Fibroblast of lung (primary cell): ENCODE data around the gene ATP10B. TPM values are rescaled to one million over a fixed set of nuclear protein-coding genes. Genes with fewer than 3 reads are reported as not detected.

Experiments
- DNase-seq, 2 donors: peaks; one replicate each; pipeline versions ENCODE4 v3.0.0 to v3.0.0-alpha.2; 2010; ENCODE audit warnings: low read depth in 2 of 2
- H2AFZ ChIP-seq: 2 replicates; pipeline ENCODE4 v1.5.1; 2012; ENCODE audit warnings: low read length, control low read depth, inconsistent platforms
- H3K27ac ChIP-seq: 2 replicates; pipeline ENCODE4 v1.5.1; 2011; ENCODE audit warnings: low read length, control low read depth; ENCODE audit not compliant: insufficient read depth
- H3K27me3 ChIP-seq: 2 replicates; pipeline ENCODE4 v1.5.1; 2011; ENCODE audit warnings: mild to moderate bottlenecking, low read length; ENCODE audit not compliant: control insufficient read depth, insufficient read depth
- H3K36me3 ChIP-seq: 2 replicates; pipeline ENCODE4 v1.5.1; 2011; ENCODE audit warnings: low read length; ENCODE audit not compliant: control insufficient read depth, insufficient read depth
- H3K4me1 ChIP-seq: 2 replicates; pipeline ENCODE4 v1.5.1; 2011; ENCODE audit warnings: low read length; ENCODE audit not compliant: control insufficient read depth, insufficient read depth; ENCODE audit errors: extremely low read depth
- H3K4me2 ChIP-seq: 2 replicates; pipeline ENCODE4 v1.5.1; 2011; ENCODE audit warnings: low read length, control low read depth; ENCODE audit not compliant: insufficient read depth; ENCODE audit errors: extremely low read depth
- H3K4me3 ChIP-seq, 4 experiments: fragments of 200-600 bp in 1 of 4; sonication (generic) in 1 of 4; replicated peaks in 1 of 4; 2 replicates each; pipeline ENCODE4 v1.5.1; 2011 to 2016; ENCODE audit warnings: low read length in 4 of 4, low read depth in 3 of 4, mild to moderate bottlenecking in 3 of 4, control low read depth in 2 of 4, inconsistent platforms in 1 of 4, mixed read lengths in 1 of 4; ENCODE audit not compliant: insufficient read depth in 1 of 4; ENCODE audit errors: control extremely low read depth in 1 of 4
- H3K79me2 ChIP-seq: 2 replicates; pipeline ENCODE4 v1.5.1; 2012; ENCODE audit warnings: mild to moderate bottlenecking, low read length, inconsistent platforms; ENCODE audit not compliant: control insufficient read depth, insufficient read depth
- H3K9ac ChIP-seq: 2 replicates; pipeline ENCODE4 v1.5.1; 2011; ENCODE audit warnings: mild to moderate bottlenecking, low read length, control low read depth; ENCODE audit not compliant: insufficient read depth
- H3K9me3 ChIP-seq: 2 replicates; pipeline ENCODE4 v1.5.1; 2012; ENCODE audit warnings: low read depth, low read length; ENCODE audit not compliant: control insufficient read depth, insufficient read depth
- H4K20me1 ChIP-seq: 2 replicates; pipeline ENCODE4 v1.5.1; 2011; ENCODE audit warnings: low read length; ENCODE audit not compliant: control insufficient read depth, insufficient read depth; ENCODE audit errors: extremely low read depth
- CTCF ChIP-seq, 2 donors: IDR thresholded peaks in 1 of 2; conservative IDR thresholded peaks in 1 of 2; 1 replicate in 1 of 2; 2 replicates in 1 of 2; pipeline ENCODE4 v1.5.1; 2011 to 2012; ENCODE audit warnings: low read length in 2 of 2, control low read depth in 1 of 2, inconsistent platforms in 1 of 2, low read depth in 1 of 2, mild to moderate bottlenecking in 1 of 2
- EZH2 ChIP-seq: IDR thresholded peaks from 2 replicates; pipeline ENCODE4 v1.5.1; 2012; ENCODE audit warnings: low read length, control low read depth, mild to moderate bottlenecking; ENCODE audit errors: missing control alignments
- polyA plus RNA-seq, 2 donors: library from polyadenylated mRNA; depleted of rRNA in 1 of 2; stranded (reverse) in 1 of 2; unstranded in 1 of 2; fragments of >200 nt; gene quantifications; 2 replicates each; pipeline ENCODE4 v1.2.1, GENCODE V29; 2011 to 2012; ENCODE audit warnings: missing spikeins in 1 of 2
- total RNA-seq: library from RNA; depleted of rRNA; stranded (reverse); fragments of >200 nt; gene quantifications from 2 replicates; pipeline ENCODE4 v1.2.1, GENCODE V29; 2014

The ATP10B gene
- total and polyA plus RNA-seq, 2 donors (not counting 1 experiment from before 2014, with no cell fraction given) = not detected

GRCh38 chr5:160643616-160644240 lies 208.3 kb downstream of the ATP10B start:
- H3K9me3 ChIP-seq = no peaks in the 10 kb centered on the region
- TF ChIP-seq EZH2 = no peak
- no peak for TF ChIP-seq CTCF (conservative IDR thresholded peaks at IDR 0.05 in 1 of 2, IDR thresholded peaks at IDR 0.05 in 1 of 2; ENCODE audit: low read depth in 1 of 2, low read length in 2 of 2)
- H2AFZ ChIP-seq = no peak overlapping the region
- no peak overlapping the region for H3K4me3 ChIP-seq
- no peak overlapping the region for H3K4me2 ChIP-seq
- DNase-seq = no peak
- H4K20me1 ChIP-seq = no peaks in the 10 kb centered on the region
- no peaks in the 10 kb centered on the region for H3K36me3 ChIP-seq
- no peak overlapping the region for H3K9ac ChIP-seq
- no peaks in the 10 kb centered on the region for H3K4me1 ChIP-seq
- H3K27me3 ChIP-seq = no peaks in the 10 kb centered on the region
- H3K27ac ChIP-seq = no peak overlapping the region
- no peaks in the 10 kb centered on the region for H3K79me2 ChIP-seq

GRCh38 chr5:160641405-160641804 lies 210.6 kb downstream of the ATP10B start:
- H3K79me2 ChIP-seq = no peaks in the 10 kb centered on the region
- H3K4me3 ChIP-seq = no peak overlapping the region
- H3K27me3 ChIP-seq = no peaks in the 10 kb centered on the region
- H3K4me1 ChIP-seq = no peaks in the 10 kb centered on the region
- TF ChIP-seq CTCF (conservative IDR thresholded peaks at IDR 0.05 in 1 of 2, IDR thresholded peaks at IDR 0.05 in 1 of 2; ENCODE audit: low read depth in 1 of 2, low read length in 2 of 2) = no peak
- no peak for DNase-seq
- H3K27ac ChIP-seq = no peak overlapping the region
- H3K9me3 ChIP-seq = no peaks in the 10 kb centered on the region
- no peak overlapping the region for H3K9ac ChIP-seq
- H3K4me2 ChIP-seq = no peak overlapping the region
- no peak overlapping the region for H2AFZ ChIP-seq
- H4K20me1 ChIP-seq = no peaks in the 10 kb centered on the region
- no peaks in the 10 kb centered on the region for H3K36me3 ChIP-seq

- no peak overlapping the region for H3K27ac ChIP-seq
- DNase-seq = no peak
- H3K9ac ChIP-seq = no peak overlapping the region
- no peak overlapping the region for H2AFZ ChIP-seq
- no peaks in the 10 kb centered on the region for H3K36me3 ChIP-seq
- no peaks in the 10 kb centered on the region for H3K9me3 ChIP-seq
- no peaks in the 10 kb centered on the region for H3K27me3 ChIP-seq
- no peaks in the 10 kb centered on the region for H3K4me1 ChIP-seq
- H3K79me2 ChIP-seq = no peaks in the 10 kb centered on the region
- no peaks in the 10 kb centered on the region for H4K20me1 ChIP-seq
- no peak overlapping the region for H3K4me2 ChIP-seq
- TF ChIP-seq EZH2 (no peak), CTCF (conservative IDR thresholded peaks at IDR 0.05 in 1 of 2, IDR thresholded peaks at IDR 0.05 in 1 of 2; ENCODE audit: low read depth in 1 of 2, low read length in 2 of 2) (no peak)
- no peak overlapping the region for H3K4me3 ChIP-seq
Observed at GRCh38 chr5:160640406-160640805, 211.6 kb downstream of the ATP10B start.
